Fibroblast of skin of left quadriceps (primary cell): ENCODE measurements around the gene NPAS2.

Source experiments
- DNase-seq, 2 experiments: peaks; one replicate each; pipeline ENCODE4 v3.0.0-alpha.2; 2013; ENCODE audit warnings: low read depth in 2 of 2

NPAS2 gene

DNA sequence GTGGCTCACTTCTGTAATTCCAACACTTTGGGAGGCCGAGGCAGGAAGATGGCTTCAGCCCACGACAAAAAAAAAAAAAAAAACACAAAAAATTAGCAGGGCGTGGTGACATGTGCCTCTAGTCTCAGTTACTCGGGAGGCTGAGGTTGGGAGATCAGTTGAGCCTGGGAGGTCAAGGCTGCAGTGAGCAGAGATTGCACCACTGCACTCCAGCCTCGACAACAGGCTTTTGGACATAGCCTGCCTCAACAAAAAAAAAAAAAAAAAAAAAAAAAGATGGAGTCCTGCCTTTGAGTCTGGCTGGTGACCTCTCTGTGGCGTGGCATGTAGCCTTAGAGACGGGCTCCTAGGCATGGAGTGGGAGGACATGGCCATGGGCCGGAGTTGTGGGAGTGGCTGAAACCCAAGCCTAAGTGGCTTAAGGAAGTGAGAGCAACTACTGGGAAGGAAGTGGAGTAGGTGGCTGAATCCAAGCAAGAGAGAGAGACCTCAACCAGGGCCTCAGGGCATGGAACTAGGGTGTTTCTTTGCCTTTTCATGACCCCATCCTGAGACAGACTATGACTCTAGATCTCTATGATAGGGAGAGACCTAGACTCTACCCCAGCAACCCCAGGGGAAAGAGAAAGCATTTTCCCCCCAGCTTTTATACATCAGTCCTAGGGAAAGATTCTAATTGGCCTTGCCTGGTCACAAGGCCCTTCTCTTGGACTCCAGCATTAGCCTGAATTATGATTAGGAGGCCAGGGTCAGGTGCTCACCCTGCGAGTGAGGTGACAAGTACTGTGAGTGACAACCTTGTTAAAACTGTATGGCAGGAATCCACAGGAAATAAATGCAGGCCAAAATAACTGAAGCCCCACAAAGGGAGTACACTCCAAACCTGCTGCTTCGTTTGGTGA lies 34.2 kb downstream of the NPAS2 start:
- no peak for DNase-seq

DNA sequence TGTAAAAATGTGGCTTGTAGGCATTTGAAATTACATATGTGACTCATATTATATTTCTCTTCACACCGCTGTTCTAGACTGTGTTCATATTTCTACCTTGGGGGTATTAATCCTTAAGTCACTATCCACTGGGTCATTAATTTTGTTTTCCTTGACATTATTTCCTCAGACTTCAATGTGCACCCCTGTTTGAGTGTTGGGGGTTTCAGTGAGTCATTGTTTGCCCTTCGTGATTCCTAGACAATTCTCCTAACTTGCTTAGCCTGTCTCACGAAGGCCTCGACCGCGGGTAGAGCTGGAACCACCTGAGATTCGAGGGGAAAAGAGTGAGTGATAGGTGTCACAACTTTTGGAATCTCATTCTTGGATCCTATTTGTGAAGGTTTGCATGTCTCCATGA lies 35.1 kb downstream of the NPAS2 start:
- DNase-seq, result no peak

- DNase-seq, result no peak
Measured at GRCh38 chr2:100855606-100856005, 35.7 kb downstream of the NPAS2 start.

GRCh38 chr2:100856732-100857131 lies 36.8 kb downstream of the NPAS2 start:
- no peak for DNase-seq

DNA sequence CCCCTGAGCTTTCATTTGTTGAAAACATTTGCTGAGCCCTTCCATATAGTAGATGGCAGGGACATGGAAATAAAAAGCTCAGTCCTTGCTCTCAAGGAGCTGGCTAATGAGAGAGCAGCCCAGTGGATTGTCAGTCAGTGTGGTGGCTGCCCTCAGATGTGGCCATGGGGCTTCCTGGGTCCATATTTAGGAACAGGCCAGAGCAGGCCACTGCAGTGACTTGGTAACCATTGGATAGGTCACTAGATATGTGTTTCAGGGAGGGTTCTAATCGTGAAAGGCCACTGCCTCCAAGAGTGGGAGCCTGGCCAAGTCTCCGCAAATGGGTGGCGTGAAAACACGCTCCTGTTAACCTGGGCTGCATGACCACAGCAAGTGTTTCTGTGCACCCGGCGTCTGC lies 37.4 kb downstream of the NPAS2 start:
- no peak for DNase-seq

- peak; percentile 70 to 71 for DNase-seq
Measured at GRCh38 chr2:100857915-100858314, 38.0 kb downstream of the NPAS2 start.

DNA sequence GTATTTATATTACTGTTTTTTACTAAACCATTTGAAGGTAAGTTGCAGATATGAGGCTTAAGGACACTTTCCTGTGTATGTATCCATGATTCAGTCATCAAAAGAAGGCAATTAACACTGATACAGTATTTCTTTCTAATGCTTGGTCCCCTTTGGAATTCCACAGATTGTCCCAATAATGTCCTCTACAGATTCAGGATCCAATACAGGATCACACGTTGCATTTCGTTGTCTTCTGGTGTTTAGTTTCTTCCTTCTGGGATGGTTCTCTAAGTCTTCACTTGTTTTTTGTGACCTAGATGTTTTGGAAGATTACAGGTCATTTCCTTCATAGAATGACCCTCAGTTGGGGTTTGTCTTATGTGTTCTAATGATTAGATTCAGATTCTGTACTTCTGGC lies 40.0 kb downstream of the NPAS2 start:
- no peak for DNase-seq

GRCh38 chr2:100861340-100861739 lies 41.4 kb downstream of the NPAS2 start:
- no peak for DNase-seq

DNA sequence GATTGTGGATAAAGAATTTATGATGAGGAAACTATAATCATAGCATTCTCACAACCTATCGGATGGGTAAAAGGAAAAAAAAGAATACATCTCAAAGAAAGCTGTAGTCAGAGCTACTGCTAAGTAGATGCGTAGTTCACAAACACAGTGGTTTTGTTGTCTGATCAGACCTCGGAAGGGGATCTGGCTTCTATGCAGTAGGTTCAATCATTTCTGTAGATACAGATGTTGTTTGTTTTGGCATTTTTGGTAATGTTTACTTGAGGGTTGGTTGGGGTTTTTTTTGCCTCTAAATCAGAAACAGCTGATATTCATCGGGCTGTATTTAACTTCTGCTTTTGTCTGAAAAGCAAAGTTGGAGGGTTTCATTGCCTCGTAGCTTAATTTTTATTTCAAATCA lies 42.1 kb downstream of the NPAS2 start:
- DNase-seq, result no peak

DNA sequence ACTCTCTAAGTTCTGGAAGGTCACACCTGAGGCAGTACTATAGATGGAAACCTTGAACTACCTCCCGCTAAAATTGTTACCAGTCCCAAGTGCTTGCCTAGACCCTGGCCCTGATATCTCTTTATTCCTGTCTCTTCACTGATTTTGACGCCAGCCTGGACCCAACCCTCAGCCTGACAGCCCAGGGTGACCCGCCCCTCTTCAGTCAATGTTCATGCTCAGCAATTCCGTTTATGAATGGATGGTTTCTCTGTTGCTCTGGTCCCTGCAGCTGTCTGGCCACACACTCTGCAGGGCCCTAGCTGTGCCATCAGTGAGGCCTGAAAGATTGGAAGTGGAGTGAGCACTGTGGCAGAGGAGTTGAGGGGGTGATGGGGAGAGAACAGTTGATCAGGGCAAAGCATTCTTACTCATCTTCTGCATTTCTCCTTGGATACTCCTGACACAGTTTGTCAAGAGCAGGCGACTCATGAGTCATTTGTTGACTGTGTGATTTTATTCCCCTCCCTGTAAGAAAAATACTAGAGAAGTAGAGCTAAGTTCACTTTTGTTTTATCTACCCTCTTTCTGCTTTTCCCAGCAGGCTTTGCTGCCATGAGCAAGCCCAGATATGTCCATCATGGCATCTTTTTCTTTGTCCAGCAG lies 46.0 kb downstream of the NPAS2 start:
- peak in 1 of 2 experiments; percentile 13 for DNase-seq

- no peak for DNase-seq
Measured at GRCh38 chr2:100868083-100868482, 48.1 kb downstream of the NPAS2 start.

GRCh38 chr2:100869120-100869519 lies 49.2 kb downstream of the NPAS2 start:
- DNase-seq, result no peak

DNA sequence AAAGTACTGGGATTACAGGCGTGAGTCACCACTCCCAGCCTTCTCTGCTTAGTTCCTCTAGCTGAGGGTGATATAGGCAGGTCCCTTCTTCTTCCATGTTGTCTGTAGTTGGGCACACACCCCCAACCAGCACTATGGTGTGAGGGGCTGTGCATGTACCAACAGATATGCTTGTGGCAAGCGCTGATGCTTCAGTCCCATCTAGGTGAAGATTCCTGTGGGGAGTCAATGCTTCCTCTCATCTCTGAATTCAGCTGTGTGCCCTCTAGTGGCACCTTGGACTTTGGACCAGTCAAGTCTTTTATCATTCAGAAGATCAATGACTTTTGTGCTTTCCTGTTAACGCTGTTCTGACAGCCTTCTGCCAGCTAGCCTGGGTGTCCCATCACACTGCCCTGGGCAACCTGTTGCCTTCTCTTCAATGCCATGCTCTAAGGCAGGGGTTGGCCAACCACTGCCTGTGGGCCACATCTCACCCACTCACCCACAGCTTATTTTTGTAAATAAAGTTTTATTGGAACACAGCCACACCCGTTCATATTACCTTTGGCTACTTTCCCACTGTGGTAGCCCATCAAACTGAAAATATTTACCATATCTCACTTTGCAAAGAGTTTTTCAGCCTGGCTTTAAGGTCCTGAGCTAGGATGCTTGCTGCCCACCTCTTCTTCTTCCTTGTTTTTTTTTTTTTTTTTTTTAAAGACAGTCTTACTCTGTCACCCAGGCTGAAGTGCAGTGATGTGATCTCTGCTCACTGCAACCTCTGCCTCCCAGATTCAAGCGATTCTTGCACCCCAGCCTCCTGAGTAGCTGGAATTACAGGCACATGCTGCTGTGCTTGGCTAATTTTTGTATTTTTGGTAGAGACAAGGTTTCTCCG lies 51.0 kb downstream of the NPAS2 start:
- DNase-seq, result no peak

- peak in 1 of 2 experiments; percentile 27 for DNase-seq
Measured at GRCh38 chr2:100875516-100876230, 55.7 kb downstream of the NPAS2 start.

DNA sequence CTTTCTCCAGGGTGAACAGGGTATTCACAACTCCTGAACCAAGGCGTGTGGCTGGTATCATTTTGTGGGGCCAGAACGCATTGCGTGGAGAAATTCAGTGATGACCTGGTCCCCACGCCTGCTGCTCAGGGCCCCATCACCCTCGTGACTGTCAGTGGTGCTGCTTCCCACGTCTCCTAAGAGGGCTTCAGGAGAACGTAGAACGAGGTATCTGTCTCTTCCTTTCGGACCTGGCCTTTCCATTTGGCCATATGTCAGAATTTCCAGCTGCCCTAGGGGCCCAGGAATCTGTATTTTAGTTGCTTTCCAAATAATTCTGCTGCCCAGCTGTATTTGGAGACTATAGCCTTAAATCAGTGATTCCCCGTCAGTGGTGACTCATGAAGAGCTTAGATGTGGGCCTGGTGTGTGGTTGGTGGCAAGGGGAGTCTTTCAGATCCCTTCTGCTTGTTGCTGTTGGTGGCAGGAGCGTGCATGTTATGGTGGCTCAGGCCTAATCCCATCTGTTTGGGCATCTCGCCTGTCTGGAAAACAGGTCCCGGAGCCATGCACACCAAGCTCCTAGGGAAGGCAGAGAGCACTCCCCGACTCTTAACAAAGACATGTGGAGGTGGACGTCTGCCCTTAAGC lies 56.4 kb downstream of the NPAS2 start:
- DNase-seq, result no peak

- no peak for DNase-seq
Measured at GRCh38 chr2:100877555-100877954, 57.6 kb downstream of the NPAS2 start.

- no peak for DNase-seq
Measured at GRCh38 chr2:100878000-100878791, 58.3 kb downstream of the NPAS2 start.

DNA sequence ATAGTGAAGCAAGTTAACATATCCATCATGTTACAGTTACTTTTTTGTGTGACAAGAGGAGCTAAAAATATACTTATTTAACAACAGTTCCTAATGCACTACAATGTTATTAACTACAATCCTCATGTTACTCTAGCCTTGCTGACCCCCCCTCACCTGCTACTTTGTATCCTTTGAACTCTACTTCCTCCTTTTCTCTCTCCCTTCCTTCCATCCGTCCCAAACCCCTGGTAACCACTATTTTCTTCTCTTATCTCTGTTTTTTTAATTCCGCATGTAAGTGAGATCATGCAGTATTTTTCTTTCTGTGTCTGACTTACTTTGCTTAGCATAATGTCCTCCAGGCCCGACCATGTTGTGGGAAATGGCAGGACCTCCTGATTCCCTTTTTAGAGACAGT lies 59.4 kb downstream of the NPAS2 start:
- DNase-seq, result no peak

DNA sequence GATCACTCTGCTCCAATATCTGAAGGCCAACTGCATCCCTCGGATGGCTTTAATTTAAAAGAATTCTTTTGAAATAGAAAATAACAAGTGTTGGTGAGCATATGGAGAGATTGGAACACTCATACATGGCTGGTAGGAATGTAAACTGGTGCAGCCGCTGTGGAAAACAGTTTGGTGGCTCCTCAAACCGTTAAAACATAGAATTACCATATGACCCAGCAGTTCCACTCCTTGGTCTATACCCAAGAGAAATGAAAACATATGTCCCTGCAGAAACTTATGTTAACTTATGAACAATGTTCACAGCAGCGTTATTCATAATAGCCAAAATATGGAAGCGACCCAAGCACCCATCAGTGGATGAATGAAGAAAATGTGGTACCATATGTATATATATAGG lies 60.1 kb downstream of the NPAS2 start:
- no peak for DNase-seq

DNA sequence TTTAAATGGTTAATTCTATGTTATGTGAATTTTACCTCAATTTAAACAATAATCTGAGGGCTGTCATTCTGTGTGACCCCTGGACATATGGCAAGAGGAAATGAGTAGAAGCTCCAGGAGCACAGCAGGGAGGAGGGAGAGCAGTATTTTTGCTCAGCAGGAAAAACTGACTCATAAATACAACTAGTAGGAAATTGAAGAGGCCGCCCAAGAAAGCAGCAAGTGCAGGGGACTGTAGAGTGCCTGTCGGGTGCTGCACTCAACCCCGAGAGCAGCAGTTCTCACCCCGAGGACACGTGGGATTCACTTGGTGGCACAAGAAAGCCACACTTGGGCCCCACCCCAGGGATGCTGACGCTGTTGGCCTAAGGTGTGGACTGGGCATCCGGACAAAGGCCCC lies 60.8 kb downstream of the NPAS2 start:
- DNase-seq, result no peak
